H9 (cell line): ENCODE data around the gene CHRND. TPM values are rescaled to one million over a fixed set of nuclear protein-coding genes. Genes with fewer than 3 reads are reported as not detected.

Source experiments
- DNase-seq: peaks from one replicate; pipeline ENCODE4 v3.0.0-alpha.2; 2017
- H2AFZ ChIP-seq: one replicate; pipeline ENCODE4 v1.6.1; 2013; ENCODE audit warnings: mild to moderate bottlenecking, low read length, control low read depth, moderate library complexity
- H2AK5ac ChIP-seq: 2 replicates; pipeline ENCODE4 v1.6.1; 2013; ENCODE audit warnings: low read length, control low read depth, mixed read lengths; ENCODE audit not compliant: insufficient read length
- H2BK120ac ChIP-seq: one replicate; pipeline ENCODE4 v1.6.1; 2013; ENCODE audit warnings: low read depth, mild to moderate bottlenecking, low read length, control low read depth, inconsistent platforms; ENCODE audit not compliant: poor library complexity, severe bottlenecking
- H2BK12ac ChIP-seq: 2 replicates; pipeline ENCODE4 v1.6.1; 2013; ENCODE audit warnings: low read length, control low read depth, mixed read lengths, low read depth; ENCODE audit not compliant: insufficient read length
- H2BK15ac ChIP-seq: 2 replicates; pipeline ENCODE4 v1.6.1; 2013; ENCODE audit warnings: low read depth, low read length, control low read depth
- H2BK20ac ChIP-seq: one replicate; pipeline ENCODE4 v1.6.1; 2013; ENCODE audit warnings: low read depth, mild to moderate bottlenecking, low read length, control low read depth, inconsistent platforms; ENCODE audit not compliant: poor library complexity, severe bottlenecking
- H2BK5ac ChIP-seq: 2 replicates; pipeline ENCODE4 v1.6.1; 2013; ENCODE audit warnings: low read length, control low read depth, mixed read lengths; ENCODE audit not compliant: insufficient read length
- H3K14ac ChIP-seq: 2 replicates; pipeline ENCODE4 v1.6.1; 2013; ENCODE audit warnings: low read length, control low read depth; ENCODE audit not compliant: insufficient read depth
- H3K18ac ChIP-seq: 2 replicates; pipeline ENCODE4 v1.6.1; 2013; ENCODE audit warnings: low read depth, mild to moderate bottlenecking, mixed read lengths, low read length, control low read depth; ENCODE audit not compliant: insufficient read length
- H3K23ac ChIP-seq: 2 replicates; pipeline ENCODE4 v1.6.1; 2013; ENCODE audit warnings: low read length, control low read depth, mixed read lengths, low read depth; ENCODE audit not compliant: insufficient read length
- H3K23me2 ChIP-seq: 2 replicates; pipeline ENCODE4 v1.6.1; 2013; ENCODE audit warnings: low read depth, mild to moderate bottlenecking, mixed read lengths, low read length, control low read depth; ENCODE audit not compliant: insufficient read length, poor library complexity, severe bottlenecking
- H3K27ac ChIP-seq: 2 replicates; pipeline ENCODE4 v1.5.1; 2013; ENCODE audit warnings: low read length, control low read depth, mixed read lengths, low read depth; ENCODE audit not compliant: insufficient read length
- H3K27me3 ChIP-seq: 2 replicates; pipeline ENCODE4 v1.6.1; 2013; ENCODE audit warnings: low read length, control low read depth, inconsistent platforms; ENCODE audit not compliant: insufficient read depth
- H3K4ac ChIP-seq: 2 replicates; pipeline ENCODE4 v1.6.1; 2013; ENCODE audit warnings: low read depth, mild to moderate bottlenecking, control low read depth, inconsistent platforms, low read length, moderate library complexity
- H3K4me1 ChIP-seq: 2 replicates; pipeline ENCODE4 v1.6.1; 2013; ENCODE audit warnings: low read length, control low read depth, inconsistent platforms; ENCODE audit not compliant: insufficient read depth
- H3K4me2 ChIP-seq: 2 replicates; pipeline ENCODE4 v1.6.1; 2013; ENCODE audit warnings: low read length, control low read depth, mixed read lengths; ENCODE audit not compliant: insufficient read length, insufficient read depth
- H3K56ac ChIP-seq: 2 replicates; pipeline ENCODE4 v1.6.1; 2013; ENCODE audit warnings: low read depth, mild to moderate bottlenecking, mixed read lengths, low read length, control low read depth; ENCODE audit not compliant: insufficient read length
- H3K79me1 ChIP-seq: 2 replicates; pipeline ENCODE4 v1.6.1; 2013; ENCODE audit warnings: low read depth, mild to moderate bottlenecking, moderate library complexity, low read length, control low read depth, inconsistent platforms; ENCODE audit not compliant: insufficient read depth, poor library complexity, severe bottlenecking
- H3K79me2 ChIP-seq: 2 replicates; pipeline ENCODE4 v1.6.1; 2013; ENCODE audit warnings: low read length, control low read depth, inconsistent platforms; ENCODE audit not compliant: insufficient read depth
- H3K9ac ChIP-seq: 2 replicates; pipeline ENCODE4 v1.6.1; 2013; ENCODE audit warnings: low read length, control low read depth, mixed read lengths; ENCODE audit not compliant: insufficient read length; ENCODE audit errors: extremely low read depth
- H3K9me3 ChIP-seq: one replicate; pipeline ENCODE4 v1.6.1; 2013; ENCODE audit warnings: low read depth, low read length, inconsistent platforms; ENCODE audit not compliant: control insufficient read depth
- H3T11ph ChIP-seq: one replicate; pipeline ENCODE4 v1.6.1; 2013; ENCODE audit warnings: mild to moderate bottlenecking, low read length, control low read depth, inconsistent platforms
- H4K20me1 ChIP-seq: one replicate; pipeline ENCODE4 v1.6.1; 2013; ENCODE audit not compliant: control insufficient read depth, insufficient read length, insufficient read depth
- H4K5ac ChIP-seq: 2 replicates; pipeline ENCODE4 v1.6.1; 2013; ENCODE audit warnings: low read depth, mild to moderate bottlenecking, mixed read lengths, low read length, control low read depth; ENCODE audit not compliant: insufficient read length
- H4K8ac ChIP-seq: replicated peaks from 2 replicates; pipeline ENCODE4 v1.6.1; 2013; ENCODE audit warnings: low read length, control low read depth, mixed read lengths, low read depth; ENCODE audit not compliant: insufficient read length
- H4K91ac ChIP-seq: 2 replicates; pipeline ENCODE4 v1.6.1; 2013; ENCODE audit warnings: low read depth, mild to moderate bottlenecking, moderate library complexity, mixed read lengths, low read length, control low read depth; ENCODE audit not compliant: insufficient read length
- H3K27ac Mint-ChIP-seq, 3 experiments: 2 replicates in 2 of 3; 3 replicates in 1 of 3; pipeline ENCODE4 v1.8.0; 2020 to 2021; ENCODE audit warnings: mixed read lengths in 3 of 3, mild to moderate bottlenecking in 1 of 3, moderate library complexity in 1 of 3
- H3K27me3 Mint-ChIP-seq: 2 replicates; pipeline ENCODE4 v1.8.0; 2021; ENCODE audit warnings: low read depth, mild to moderate bottlenecking, moderate library complexity, mixed read lengths
- H3K36me3 Mint-ChIP-seq, 3 experiments: 2 replicates in 2 of 3; 3 replicates in 1 of 3; pipeline ENCODE4 v1.8.0; 2020 to 2021; ENCODE audit warnings: low read depth in 3 of 3, mixed read lengths in 3 of 3; ENCODE audit not compliant: insufficient read depth in 1 of 3
- H3K4me1 Mint-ChIP-seq, 2 experiments: 2 replicates each; pipeline ENCODE4 v1.8.0; 2020; ENCODE audit warnings: mixed read lengths in 2 of 2
- H3K4me3 Mint-ChIP-seq, 2 experiments: 2 replicates in 1 of 2; 3 replicates in 1 of 2; pipeline ENCODE4 v1.8.0; 2020 to 2021; ENCODE audit warnings: mild to moderate bottlenecking in 2 of 2, mixed read lengths in 2 of 2, moderate library complexity in 1 of 2
- H3K9me3 Mint-ChIP-seq, 2 experiments: 2 replicates in 1 of 2; 3 replicates in 1 of 2; pipeline ENCODE4 v1.8.0; 2020; ENCODE audit warnings: mild to moderate bottlenecking in 2 of 2, mixed read lengths in 2 of 2, moderate library complexity in 1 of 2
- WGBS: extraction: QIAGEN DNeasy Blood & Tissue Kit; methylation state at CpG from one replicate; pipeline ENCODE4 v1.1.7; 2013; ENCODE audit warnings: missing lambda C conversion rate, low lambda C conversion rate, mixed read lengths; ENCODE audit not compliant: insufficient read length; ENCODE audit errors: extremely low coverage; 5-methylcytosine and 5-hydroxymethylcytosine counted together
- total RNA-seq: library from RNA; stranded (reverse); gene quantifications from 2 replicates; pipeline ENCODE4 v1.2.1, GENCODE V29; 2021
- TF ChIP-seq, protein P1 (sequence below): fragments of 200-600 bp; sonication (generic); conservative IDR thresholded peaks from 3 replicates; pipeline ENCODE4 v1.8.0; 2021; ENCODE audit warnings: antibody characterized with exemption, mild to moderate bottlenecking

CHRND gene
- total RNA-seq, 1 experiment from 2014 or later: not detected

DNA sequence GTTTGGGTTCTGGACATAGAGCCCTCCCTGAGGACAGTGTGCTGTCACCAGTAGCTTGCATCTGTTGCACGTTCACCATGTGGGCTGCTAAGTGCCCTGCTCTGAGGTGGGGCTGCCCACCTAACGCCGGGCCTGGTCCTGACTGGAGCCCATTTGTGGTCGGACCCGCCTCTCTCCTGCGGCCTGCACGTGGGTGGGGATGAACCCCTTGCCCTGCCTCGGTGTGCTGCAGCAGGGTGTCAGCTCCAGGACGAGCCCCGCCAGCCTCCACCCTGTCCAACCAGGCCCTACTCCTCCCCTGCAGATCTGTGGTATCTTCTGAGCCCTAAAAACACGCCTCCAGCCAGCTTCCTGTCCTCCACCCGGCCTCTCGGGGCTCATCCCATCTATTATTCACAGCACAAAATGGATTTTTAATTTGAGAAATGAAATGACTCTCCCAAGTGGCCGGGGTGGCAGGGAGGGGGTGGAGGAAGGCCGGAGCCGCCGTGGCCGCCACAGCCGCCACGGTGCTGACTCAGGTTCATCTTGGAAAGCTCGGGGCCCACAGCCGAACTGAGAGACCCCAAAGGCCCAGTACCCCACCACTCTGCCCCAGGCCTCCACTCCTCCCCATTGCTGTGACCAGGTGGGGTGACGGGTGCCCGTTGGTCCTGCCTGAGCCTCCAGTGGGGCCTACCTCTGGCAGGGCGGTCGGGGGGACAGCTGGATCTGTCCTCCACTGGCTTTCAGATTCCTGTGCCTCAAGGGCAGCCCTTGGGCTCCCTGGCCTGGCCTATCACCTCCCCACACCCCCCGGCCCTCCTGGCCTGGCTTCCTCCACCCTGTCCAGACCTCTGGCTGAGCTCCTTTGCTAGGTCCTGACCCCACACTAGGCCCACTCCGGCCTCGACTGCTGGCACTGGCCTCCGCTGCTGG is 35.5 kb upstream of the CHRND start:
- H3K4me1 ChIP-seq: peaks cover 2% of the 10 kb centered on the region; the same call in 1 of the 2 replicates

More for the DNA sequence above, 35.5 kb upstream of the CHRND start:
- Histone ChIP-seq H2BK12ac (no peak overlapping the region), H3K79me2 (no peaks in the 10 kb centered on the region), H4K8ac (no peak overlapping the region), H3K9me3 (no peaks in the 10 kb centered on the region), H3K27me3 (peaks cover 20% of the 10 kb centered on the region; the same call in 1 of the 2 replicates), H3K18ac (no peak overlapping the region), H2AFZ (no peak overlapping the region), H2BK15ac (no peak overlapping the region), H2BK20ac (no peak overlapping the region), H2BK120ac (no peak overlapping the region), H4K5ac (no peak overlapping the region), H3K4me2 (no peak overlapping the region), H2BK5ac (no peak overlapping the region), H3K56ac (no peak overlapping the region), H3K23me2 (peaks cover 7% of the 10 kb centered on the region), H3K4ac (no peak overlapping the region), H3K79me1 (no peaks in the 10 kb centered on the region), H3K14ac (no peak overlapping the region), H3K9ac (no peak overlapping the region), H4K91ac (no peak overlapping the region), H2AK5ac (no peak overlapping the region), H3T11ph (no peak overlapping the region), H3K23ac (no peak overlapping the region), H4K20me1 (no peaks in the 10 kb centered on the region), H3K27ac (no peak overlapping the region)
- no CpG with 5 or more reads among the region's 30 CpGs for WGBS
- DNase-seq: peak; percentile 22
- Mint-ChIP-seq H3K27me3 (peaks cover 63% of the 10 kb centered on the region), H3K36me3 (no peaks in the 10 kb centered on the region), H3K4me1 (peaks cover 24 to 43% of the 10 kb centered on the region in 2 experiments), H3K27ac (no peak overlapping the region; a peak in 1 of 7 replicates), H3K4me3 (no peak overlapping the region), H3K9me3 (no peaks in the 10 kb centered on the region; a peak in 1 of 5 replicates)
- TF ChIP-seq, protein P1, sequence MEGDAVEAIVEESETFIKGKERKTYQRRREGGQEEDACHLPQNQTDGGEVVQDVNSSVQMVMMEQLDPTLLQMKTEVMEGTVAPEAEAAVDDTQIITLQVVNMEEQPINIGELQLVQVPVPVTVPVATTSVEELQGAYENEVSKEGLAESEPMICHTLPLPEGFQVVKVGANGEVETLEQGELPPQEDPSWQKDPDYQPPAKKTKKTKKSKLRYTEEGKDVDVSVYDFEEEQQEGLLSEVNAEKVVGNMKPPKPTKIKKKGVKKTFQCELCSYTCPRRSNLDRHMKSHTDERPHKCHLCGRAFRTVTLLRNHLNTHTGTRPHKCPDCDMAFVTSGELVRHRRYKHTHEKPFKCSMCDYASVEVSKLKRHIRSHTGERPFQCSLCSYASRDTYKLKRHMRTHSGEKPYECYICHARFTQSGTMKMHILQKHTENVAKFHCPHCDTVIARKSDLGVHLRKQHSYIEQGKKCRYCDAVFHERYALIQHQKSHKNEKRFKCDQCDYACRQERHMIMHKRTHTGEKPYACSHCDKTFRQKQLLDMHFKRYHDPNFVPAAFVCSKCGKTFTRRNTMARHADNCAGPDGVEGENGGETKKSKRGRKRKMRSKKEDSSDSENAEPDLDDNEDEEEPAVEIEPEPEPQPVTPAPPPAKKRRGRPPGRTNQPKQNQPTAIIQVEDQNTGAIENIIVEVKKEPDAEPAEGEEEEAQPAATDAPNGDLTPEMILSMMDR: no peak
